Stimulated activated CD8-positive, alpha-beta memory T cell treated with anti-CD3 and anti-CD28 coated beads, Interleukin-12 subunit alpha, Interleukin-12 subunit beta, amount 100 ng/mL, for 1 hour (primary cell): ENCODE results near the gene PSORS1C1.
"Not testable (repeated sequence)": the region's sequence is repeated elsewhere in the genome, so short reads cannot be mapped to it uniquely, and the experiment has no call there.

ENCODE experiments used
- DNase-seq: peaks from one replicate; pipeline ENCODE4 v3.0.0-alpha.2; 2020; ENCODE audit warnings: low read depth

PSORS1C1 gene

GRCh38 chr6:31178143-31179041 lies 63.8 kb downstream of the PSORS1C1 start:
- no peak for DNase-seq

- DNase-seq = no peak
Observed at GRCh38 chr6:31179042-31179386, 64.4 kb downstream of the PSORS1C1 start.

GRCh38 chr6:31179896-31180295 lies 65.3 kb downstream of the PSORS1C1 start:
- DNase-seq = no peak

- peak; percentile 35 for DNase-seq
Observed at GRCh38 chr6:31180500-31180899, 65.9 kb downstream of the PSORS1C1 start.

GRCh38 chr6:31183287-31183686 lies 68.7 kb downstream of the PSORS1C1 start:
- DNase-seq = not testable (repeated sequence)

GRCh38 chr6:31183859-31184258 lies 69.3 kb downstream of the PSORS1C1 start:
- not testable (repeated sequence) for DNase-seq

- not testable (repeated sequence) for DNase-seq
Observed at GRCh38 chr6:31185695-31186051, 71.1 kb downstream of the PSORS1C1 start.

- no peak for DNase-seq
Observed at GRCh38 chr6:31186052-31186734, 71.6 kb downstream of the PSORS1C1 start.

GRCh38 chr6:31187780-31188194 lies 73.2 kb downstream of the PSORS1C1 start:
- DNase-seq = no peak

- not testable (repeated sequence) for DNase-seq
Observed at GRCh38 chr6:31189223-31189622, 74.6 kb downstream of the PSORS1C1 start.
